NB4 (cell line): ENCODE results near the gene MSRB1.

ENCODE experiments used
- CTCF ChIP-seq: IDR thresholded peaks from one replicate; pipeline ENCODE4 v1.5.1; 2012; ENCODE audit warnings: low read depth, low read length
- POLR2A ChIP-seq: IDR thresholded peaks from 2 replicates; pipeline ENCODE4 v1.6.1; 2011; ENCODE audit warnings: mild to moderate bottlenecking; ENCODE audit not compliant: insufficient read length; ENCODE audit errors: extremely low read depth
- TF ChIP-seq, protein P1 (sequence below): IDR thresholded peaks from 2 replicates; pipeline ENCODE4 v1.6.1; 2011; ENCODE audit warnings: low read depth, low read length

- TF ChIP-seq, protein P1, sequence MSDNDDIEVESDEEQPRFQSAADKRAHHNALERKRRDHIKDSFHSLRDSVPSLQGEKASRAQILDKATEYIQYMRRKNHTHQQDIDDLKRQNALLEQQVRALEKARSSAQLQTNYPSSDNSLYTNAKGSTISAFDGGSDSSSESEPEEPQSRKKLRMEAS: no peak
- TF ChIP-seq POLR2A (no peak), CTCF (no peak)
These were observed 25.4 kb upstream of the MSRB1 start for GRCh38 chr16:1968146-1968953.
